Colonic mucosa (tissue), 4 donors: ENCODE data around the gene CHD6. TPM values are rescaled to one million over a fixed set of nuclear protein-coding genes. Genes with fewer than 3 reads are reported as not detected.

Experiments
- DNase-seq: peaks from one replicate; pipeline ENCODE4 v3.0.0-alpha.2; 2020
- H3K27ac ChIP-seq: fragments of 200-600 bp; one replicate; pipeline ENCODE4 v1.8.0; 2021
- H3K27me3 ChIP-seq: fragments of 200-600 bp; one replicate; pipeline ENCODE4 v1.8.0; 2021
- H3K36me3 ChIP-seq: fragments of 200-600 bp; one replicate; pipeline ENCODE4 v1.8.0; 2021
- H3K4me1 ChIP-seq: fragments of 200-600 bp; one replicate; pipeline ENCODE4 v1.8.0; 2021; ENCODE audit warnings: mild to moderate bottlenecking
- H3K4me3 ChIP-seq: fragments of 200-600 bp; one replicate; pipeline ENCODE4 v1.8.0; 2021
- H3K9ac ChIP-seq, 2 donors: one replicate each; pipeline ENCODE4 v1.7.0; 2013; ENCODE audit warnings: control low read depth in 2 of 2, low read depth in 2 of 2, low read length in 2 of 2
- H3K9me3 ChIP-seq: fragments of 200-600 bp; one replicate; pipeline ENCODE4 v1.8.0; 2021
- intact Hi-C: fragments of 100-400 bp; cut with DNase I; formaldehyde crosslinking; loops from one replicate; pipeline ENCODE4 v1.14.1; 2022
- total RNA-seq, 2 donors: library from RNA; stranded (reverse); fragmentation: NEBNext Ultra II Directional in 1 of 2; extraction: Animal tissue kit (Norgen Biotek cat#: 25700) in 1 of 2; gene quantifications; one replicate each; pipeline ENCODE4 v1.2.1, GENCODE V29; 2021
- TF ChIP-seq, protein P1 (sequence below): fragments of 200-600 bp; IDR thresholded peaks from one replicate; pipeline ENCODE4 v1.8.0; 2022; ENCODE audit warnings: antibody characterized with exemption, mild to moderate bottlenecking
- donor health status: healthy.
- donor health status: DM: no; HTN: no; CAD: no.
- donor health status: DM: no; HTN: no; CAD: no.

Gene CHD6
- total RNA-seq, 2 donors from 2014 or later, result 18.9 to 27.2 TPM

DNA sequence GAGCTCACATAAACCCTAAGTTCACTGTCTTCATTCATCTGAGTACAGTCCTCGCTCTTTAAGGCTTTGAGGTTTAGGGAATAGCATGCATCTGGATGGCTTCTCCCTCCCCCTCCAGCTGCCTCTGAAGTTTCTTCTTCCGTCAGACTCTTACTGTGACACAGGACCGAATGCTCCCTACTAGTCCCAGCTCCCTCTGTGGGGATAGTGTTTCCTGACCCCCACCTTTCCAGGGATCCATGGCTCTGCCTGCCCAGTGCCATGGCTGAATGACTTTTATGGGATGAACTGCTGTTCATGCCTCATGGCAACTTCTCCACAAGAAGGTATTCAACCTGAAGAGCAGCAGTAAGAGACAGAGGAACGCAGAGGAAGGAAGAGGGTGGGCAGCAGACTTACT lies 171.7 kb downstream of the CHD6 start:
- H3K9me3 ChIP-seq, result no peaks in the 10 kb centered on the region
- no peak overlapping the region for H3K4me3 ChIP-seq
- no peaks in the 10 kb centered on the region for H3K4me1 ChIP-seq
- H3K9ac ChIP-seq, result no peak overlapping the region
- TF ChIP-seq, protein P1, sequence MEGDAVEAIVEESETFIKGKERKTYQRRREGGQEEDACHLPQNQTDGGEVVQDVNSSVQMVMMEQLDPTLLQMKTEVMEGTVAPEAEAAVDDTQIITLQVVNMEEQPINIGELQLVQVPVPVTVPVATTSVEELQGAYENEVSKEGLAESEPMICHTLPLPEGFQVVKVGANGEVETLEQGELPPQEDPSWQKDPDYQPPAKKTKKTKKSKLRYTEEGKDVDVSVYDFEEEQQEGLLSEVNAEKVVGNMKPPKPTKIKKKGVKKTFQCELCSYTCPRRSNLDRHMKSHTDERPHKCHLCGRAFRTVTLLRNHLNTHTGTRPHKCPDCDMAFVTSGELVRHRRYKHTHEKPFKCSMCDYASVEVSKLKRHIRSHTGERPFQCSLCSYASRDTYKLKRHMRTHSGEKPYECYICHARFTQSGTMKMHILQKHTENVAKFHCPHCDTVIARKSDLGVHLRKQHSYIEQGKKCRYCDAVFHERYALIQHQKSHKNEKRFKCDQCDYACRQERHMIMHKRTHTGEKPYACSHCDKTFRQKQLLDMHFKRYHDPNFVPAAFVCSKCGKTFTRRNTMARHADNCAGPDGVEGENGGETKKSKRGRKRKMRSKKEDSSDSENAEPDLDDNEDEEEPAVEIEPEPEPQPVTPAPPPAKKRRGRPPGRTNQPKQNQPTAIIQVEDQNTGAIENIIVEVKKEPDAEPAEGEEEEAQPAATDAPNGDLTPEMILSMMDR, result no peak
- no peaks in the 10 kb centered on the region for H3K36me3 ChIP-seq
- no peak overlapping the region for H3K27ac ChIP-seq
- DNase-seq, result no peak
- intact Hi-C loops, result no loop called here
- H3K27me3 ChIP-seq, result no peaks in the 10 kb centered on the region

DNA sequence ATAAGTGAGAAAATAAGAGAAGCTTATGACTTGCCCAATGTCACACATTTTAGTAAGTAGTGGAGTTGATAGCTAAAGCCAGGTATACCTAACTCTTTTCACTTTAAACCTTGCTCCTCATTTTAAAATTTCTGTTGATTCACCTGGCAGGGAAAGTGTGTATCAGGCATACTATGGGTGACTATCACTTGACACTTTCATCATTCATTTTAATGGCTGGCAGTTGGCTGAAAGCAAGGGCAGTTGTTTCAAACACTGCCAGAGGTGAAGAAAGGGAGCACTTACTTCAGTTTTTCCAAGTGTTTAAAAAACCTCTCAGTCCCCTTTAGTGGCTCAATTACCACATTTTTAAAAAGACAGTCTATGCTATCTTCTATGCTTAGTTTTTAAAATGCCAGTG lies 173.4 kb downstream of the CHD6 start:
- Histone ChIP-seq H3K27ac (no peak overlapping the region), H3K4me3 (no peak overlapping the region), H3K9ac (no peak overlapping the region), H3K36me3 (no peaks in the 10 kb centered on the region), H3K9me3 (no peaks in the 10 kb centered on the region), H3K4me1 (no peaks in the 10 kb centered on the region), H3K27me3 (no peaks in the 10 kb centered on the region)
- TF ChIP-seq, protein P1, result no peak
- no peak for DNase-seq
- intact Hi-C loops, result no loop called here

DNA sequence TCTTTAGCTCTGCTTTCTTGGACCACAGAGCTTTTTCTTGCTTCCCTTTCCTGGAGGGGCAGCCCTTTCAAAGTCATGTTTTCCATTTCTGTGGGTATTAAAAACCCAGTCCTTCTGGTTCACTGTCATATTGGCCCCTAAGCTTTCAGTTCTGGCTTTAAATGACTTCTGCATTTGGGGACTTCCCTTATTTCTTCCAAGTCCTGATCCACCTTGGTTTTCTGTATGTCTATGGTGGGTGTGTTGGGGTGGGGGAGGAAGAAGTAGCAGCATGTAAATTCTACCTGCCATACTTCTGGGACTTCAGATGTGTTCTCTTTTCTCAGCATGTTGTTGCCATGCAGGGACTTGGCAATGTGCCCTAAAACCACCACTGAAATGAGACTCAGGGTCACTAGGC lies 174.5 kb downstream of the CHD6 start:
- Histone ChIP-seq H3K4me1 (no peaks in the 10 kb centered on the region), H3K27ac (no peak overlapping the region), H3K27me3 (no peaks in the 10 kb centered on the region), H3K4me3 (no peak overlapping the region), H3K9ac (no peak overlapping the region), H3K9me3 (no peaks in the 10 kb centered on the region), H3K36me3 (no peaks in the 10 kb centered on the region)
- intact Hi-C loops, result no loop called here
- DNase-seq, result no peak
- TF ChIP-seq, protein P1, result no peak

- no peaks in the 10 kb centered on the region for H3K27me3 ChIP-seq
- no peaks in the 10 kb centered on the region for H3K9me3 ChIP-seq
- H3K4me1 ChIP-seq, result no peaks in the 10 kb centered on the region
- no peak overlapping the region for H3K27ac ChIP-seq
- TF ChIP-seq, protein P1, result no peak
- no peaks in the 10 kb centered on the region for H3K36me3 ChIP-seq
- DNase-seq, result no peak
- no peak overlapping the region for H3K9ac ChIP-seq
- no peak overlapping the region for H3K4me3 ChIP-seq
- intact Hi-C loops, result no loop called here
Measured at GRCh38 chr20:41440882-41441281, 177.3 kb downstream of the CHD6 start.

- Histone ChIP-seq H3K36me3 (no peaks in the 10 kb centered on the region), H3K9me3 (no peaks in the 10 kb centered on the region)
- TF ChIP-seq, protein P1, result no peak
Measured at GRCh38 chr20:41437836-41438235, 180.3 kb downstream of the CHD6 start.

GRCh38 chr20:41436679-41437078 lies 181.5 kb downstream of the CHD6 start:
- Histone ChIP-seq H3K4me3 (no peak overlapping the region), H3K27me3 (no peaks in the 10 kb centered on the region), H3K9ac (no peak overlapping the region), H3K36me3 (no peaks in the 10 kb centered on the region), H3K27ac (no peak overlapping the region), H3K4me1 (no peaks in the 10 kb centered on the region), H3K9me3 (no peaks in the 10 kb centered on the region)
- intact Hi-C loops, result no loop called here
- DNase-seq, result no peak
- TF ChIP-seq, protein P1, result no peak

More at GRCh38 chr20:41437836-41438235, 180.3 kb downstream of the CHD6 start:
- Histone ChIP-seq H3K9ac (no peak overlapping the region), H3K27ac (no peak overlapping the region), H3K4me3 (no peak overlapping the region), H3K4me1 (no peaks in the 10 kb centered on the region), H3K27me3 (no peaks in the 10 kb centered on the region)
- DNase-seq, result no peak
- intact Hi-C loops, result no loop called here
